M059J (cell line): Measurements from ENCODE around the gene NBPF26. TPM values are rescaled to one million over a fixed set of nuclear protein-coding genes. Genes with fewer than 3 reads are reported as not detected.
"Not testable (repeated sequence)": the region's sequence is repeated elsewhere in the genome, so short reads cannot be mapped to it uniquely, and the experiment has no call there.

ENCODE experiments used
- DNase-seq: peaks from one replicate; pipeline ENCODE4 v3.0.0-alpha.2; 2012; ENCODE audit warnings: low read depth
- total RNA-seq: library from RNA; depleted of rRNA; stranded (reverse); fragments of >200 nt; shearing (Covaris generic); gene quantifications from 2 replicates; pipeline ENCODE4 v1.2.3, GENCODE V29; 2014; rRNA removed

Gene NBPF26
- total RNA-seq, 1 experiment from 2014 or later: 23.7 TPM

- not testable (repeated sequence) for DNase-seq
These were observed 134.4 kb downstream of the NBPF26 start for GRCh38 chr1:120858144-120858543.

GRCh38 chr1:120859615-120860234 is 136.0 kb downstream of the NBPF26 start:
- peak; percentile 66 for DNase-seq

GRCh38 chr1:120878206-120878605 is 154.5 kb downstream of the NBPF26 start:
- DNase-seq: not testable (repeated sequence)

GRCh38 chr1:120880056-120880455 is 156.3 kb downstream of the NBPF26 start:
- DNase-seq: peak; percentile 0

GRCh38 chr1:120881934-120882333 is 158.2 kb downstream of the NBPF26 start:
- DNase-seq: not testable (repeated sequence)

Other genes starting within 250 kb of the NBPF26 start
- gene PPIAL4A, start 165.8 kb downstream of the NBPF26 start, total RNA-seq: not detected in 2 replicates